Measurements from ENCODE around the gene NUDT4. TPM values are rescaled to one million over a fixed set of nuclear protein-coding genes. Genes with fewer than 3 reads are reported as not detected.

NUDT4 gene
- total and polyA plus RNA-seq, 2 of the 13 experiments (the other 11 are each of a cell fraction or from before 2014, with no cell fraction given): 37.3 to 70.1 TPM

DNA sequence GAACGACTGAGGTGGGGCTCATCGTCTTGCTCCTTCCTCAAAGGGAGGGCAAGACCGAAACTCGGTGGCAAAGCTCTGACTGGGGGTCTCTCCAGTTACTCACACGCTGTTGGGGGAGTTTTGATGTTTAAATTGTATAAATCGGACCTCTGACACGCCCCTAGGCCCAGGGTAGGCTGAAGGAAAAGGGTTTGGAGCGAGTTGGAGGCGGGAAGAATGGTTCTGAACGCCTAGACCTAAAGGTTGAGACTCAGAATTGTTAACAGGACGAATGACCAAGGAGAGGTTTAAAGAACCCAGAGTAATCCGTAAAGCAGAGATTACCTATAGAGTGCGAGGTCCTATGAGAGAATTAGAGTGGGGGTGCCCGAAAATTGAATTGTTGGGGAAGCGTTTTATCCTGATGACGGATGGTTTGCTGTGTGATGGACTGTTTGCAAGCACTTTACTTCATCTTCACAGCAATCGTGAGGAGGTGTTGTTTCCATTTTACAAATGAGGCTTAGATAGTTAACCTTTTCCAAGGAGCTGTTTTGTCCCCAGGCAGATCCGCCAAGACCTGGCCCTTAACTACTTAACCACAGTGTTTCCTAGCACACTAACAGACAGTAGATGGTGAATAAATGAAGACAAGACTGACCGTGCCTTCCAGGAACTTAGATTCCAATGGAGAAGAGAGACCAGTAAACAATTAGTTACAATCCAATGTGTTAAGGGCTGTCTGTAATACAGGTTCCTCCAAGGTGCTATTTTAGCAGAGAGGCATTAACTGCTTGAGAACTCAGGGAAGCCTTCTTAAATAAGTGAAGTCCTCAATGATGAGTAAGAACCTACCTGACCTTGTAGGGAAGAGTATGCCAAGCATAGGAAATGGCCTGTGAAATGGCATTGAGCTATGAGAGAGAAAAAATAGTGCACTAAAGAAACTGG lies 65.0 kb downstream of the NUDT4 start (continued):
- no peak for TF ChIP-seq FUBP1 (CRISPR knock-in tag; IDR thresholded peaks at IDR 0.05; ENCODE audit: borderline replicate concordance)
- TF ChIP-seq FOXM1 (CRISPR knock-in tag; IDR thresholded peaks at IDR 0.05): no peak
- TF ChIP-seq, protein P1, sequence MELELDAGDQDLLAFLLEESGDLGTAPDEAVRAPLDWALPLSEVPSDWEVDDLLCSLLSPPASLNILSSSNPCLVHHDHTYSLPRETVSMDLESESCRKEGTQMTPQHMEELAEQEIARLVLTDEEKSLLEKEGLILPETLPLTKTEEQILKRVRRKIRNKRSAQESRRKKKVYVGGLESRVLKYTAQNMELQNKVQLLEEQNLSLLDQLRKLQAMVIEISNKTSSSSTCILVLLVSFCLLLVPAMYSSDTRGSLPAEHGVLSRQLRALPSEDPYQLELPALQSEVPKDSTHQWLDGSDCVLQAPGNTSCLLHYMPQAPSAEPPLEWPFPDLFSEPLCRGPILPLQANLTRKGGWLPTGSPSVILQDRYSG (CRISPR knock-in tag; IDR thresholded peaks at IDR 0.05): no peak
- TF ChIP-seq ZNF205 (CRISPR knock-in tag; IDR thresholded peaks at IDR 0.05): no peak
- TF ChIP-seq KMT2A (CRISPR knock-in tag; IDR thresholded peaks at IDR 0.05): no peak
- no peak for TF ChIP-seq HOXA9 (CRISPR knock-in tag; IDR thresholded peaks at IDR 0.05; ENCODE audit: borderline replicate concordance)
- TF ChIP-seq ZNF510 (CRISPR knock-in tag; IDR thresholded peaks at IDR 0.05; ENCODE audit: low read depth): no peak
- no peak for TF ChIP-seq ZNF775 (CRISPR knock-in tag; IDR thresholded peaks at IDR 0.05; ENCODE audit: borderline replicate concordance)
- TF ChIP-seq, protein P2, sequence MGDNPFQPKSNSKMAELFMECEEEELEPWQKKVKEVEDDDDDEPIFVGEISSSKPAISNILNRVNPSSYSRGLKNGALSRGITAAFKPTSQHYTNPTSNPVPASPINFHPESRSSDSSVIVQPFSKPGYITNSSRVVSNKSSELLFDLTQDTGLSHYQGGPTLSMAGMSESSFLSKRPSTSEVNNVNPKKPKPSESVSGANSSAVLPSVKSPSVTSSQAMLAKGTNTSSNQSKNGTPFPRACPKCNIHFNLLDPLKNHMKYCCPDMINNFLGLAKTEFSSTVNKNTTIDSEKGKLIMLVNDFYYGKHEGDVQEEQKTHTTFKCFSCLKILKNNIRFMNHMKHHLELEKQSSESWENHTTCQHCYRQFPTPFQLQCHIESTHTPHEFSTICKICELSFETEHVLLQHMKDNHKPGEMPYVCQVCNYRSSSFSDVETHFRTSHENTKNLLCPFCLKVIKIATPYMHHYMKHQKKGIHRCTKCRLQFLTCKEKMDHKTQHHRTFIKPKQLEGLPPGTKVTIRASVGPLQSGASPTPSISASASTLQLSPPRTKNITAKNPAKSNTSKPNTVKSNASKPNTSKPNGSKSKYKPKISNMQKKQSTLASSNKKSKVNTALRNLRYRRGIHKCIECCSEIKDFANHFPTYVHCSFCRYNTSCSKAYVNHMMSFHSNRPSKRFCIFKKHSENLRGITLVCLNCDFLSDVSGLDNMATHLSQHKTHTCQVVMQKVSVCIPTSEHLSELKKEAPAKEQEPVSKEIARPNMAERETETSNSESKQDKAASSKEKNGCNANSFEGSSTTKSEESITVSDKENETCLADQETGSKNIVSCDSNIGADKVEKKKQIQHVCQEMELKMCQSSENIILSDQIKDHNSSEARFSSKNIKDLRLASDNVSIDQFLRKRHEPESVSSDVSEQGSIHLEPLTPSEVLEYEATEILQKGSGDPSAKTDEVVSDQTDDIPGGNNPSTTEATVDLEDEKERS (CRISPR knock-in tag; IDR thresholded peaks at IDR 0.05): no peak
- peak; percentile 68; the same call in 1 of the 2 replicates for TF ChIP-seq SATB2 (CRISPR knock-in tag; IDR thresholded peaks at IDR 0.05)
- no peak for TF ChIP-seq NFYB (CRISPR knock-in tag; IDR thresholded peaks at IDR 0.05)
- TF ChIP-seq CENPBD1 (CRISPR knock-in tag; IDR thresholded peaks at IDR 0.05; ENCODE audit: borderline replicate concordance, low read depth): no peak
- TF ChIP-seq ZFP91 (CRISPR knock-in tag; IDR thresholded peaks at IDR 0.05; ENCODE audit: borderline replicate concordance): no peak
- peak; percentile 13; the same call in 1 of the 2 replicates for TF ChIP-seq KLF15 (CRISPR knock-in tag; IDR thresholded peaks at IDR 0.05; ENCODE audit: borderline replicate concordance)
- TF ChIP-seq ZNF770 (CRISPR knock-in tag; IDR thresholded peaks at IDR 0.05): no peak
- no peak for TF ChIP-seq ZNF546 (CRISPR knock-in tag; conservative IDR thresholded peaks at IDR 0.05)
- no peak for TF ChIP-seq ZSCAN25 (CRISPR knock-in tag; IDR thresholded peaks at IDR 0.05)

Measured in HepG2 (cell line).